Measurements from ENCODE around the gene PYY.

The PYY gene

DNA sequence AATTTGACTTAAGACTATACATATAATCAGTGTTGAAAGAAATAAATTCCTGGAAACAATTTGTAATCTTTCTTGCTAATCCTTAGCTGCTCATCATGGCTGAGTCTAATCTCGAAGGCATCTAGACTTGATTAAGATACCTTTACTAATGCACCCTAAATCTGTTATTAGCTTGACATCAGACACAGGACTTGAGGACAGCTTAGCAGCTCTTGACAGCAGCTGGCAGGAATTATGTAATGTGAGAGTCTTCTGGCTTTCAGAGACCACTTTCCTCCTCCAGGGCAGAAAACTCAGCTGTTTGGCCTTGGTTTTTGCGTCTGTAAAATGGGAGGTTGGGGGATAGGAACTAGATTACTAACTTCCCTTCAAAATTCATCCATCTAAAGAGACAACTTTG lies 39.3 kb downstream of the PYY start:
- DNase-seq: no peak

DNA sequence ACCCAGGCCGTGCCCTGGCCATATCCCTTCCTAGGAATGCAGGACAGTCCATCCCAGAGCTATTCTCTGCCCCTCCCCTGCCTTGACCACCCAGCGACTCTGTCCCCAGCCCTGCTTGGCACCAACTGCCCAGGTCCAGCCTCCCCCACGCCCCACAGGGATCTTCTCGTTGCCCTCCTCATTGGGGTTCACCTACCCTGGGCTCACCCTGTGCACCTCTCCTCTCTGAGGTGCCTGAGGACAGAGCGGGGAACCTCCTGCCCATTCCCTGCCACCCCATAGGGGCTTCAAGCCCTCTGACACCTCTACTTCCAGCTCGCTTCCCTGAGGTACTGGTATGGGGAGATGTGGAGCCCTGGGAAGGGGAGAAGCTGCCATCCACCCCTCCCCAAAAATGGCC lies 40.2 kb downstream of the PYY start:
- DNase-seq: no peak

DNA sequence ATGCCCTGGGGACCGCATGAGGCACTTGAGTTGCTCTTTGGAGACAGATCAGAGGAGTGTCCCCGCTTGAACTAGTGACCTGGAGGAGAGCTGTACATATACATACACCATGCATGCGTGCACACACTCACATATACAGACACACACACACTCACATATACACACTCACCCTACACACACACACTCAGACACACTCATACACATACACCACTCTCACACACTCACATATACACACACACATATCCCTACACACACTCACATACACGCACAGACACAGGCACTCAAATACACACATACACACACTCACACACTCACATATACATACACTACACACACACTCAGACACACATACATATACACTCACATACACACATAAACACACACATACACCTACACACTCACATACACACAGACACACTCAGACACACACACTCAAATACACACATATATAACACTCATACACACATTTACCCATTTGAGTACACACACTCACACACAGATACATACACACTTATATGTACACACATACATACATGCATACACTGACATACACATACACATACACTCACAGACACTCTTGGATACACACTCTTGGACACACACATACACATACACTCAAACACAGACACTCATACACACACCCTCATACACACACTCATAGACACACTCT lies 41.0 kb downstream of the PYY start:
- DNase-seq: no peak

DNA sequence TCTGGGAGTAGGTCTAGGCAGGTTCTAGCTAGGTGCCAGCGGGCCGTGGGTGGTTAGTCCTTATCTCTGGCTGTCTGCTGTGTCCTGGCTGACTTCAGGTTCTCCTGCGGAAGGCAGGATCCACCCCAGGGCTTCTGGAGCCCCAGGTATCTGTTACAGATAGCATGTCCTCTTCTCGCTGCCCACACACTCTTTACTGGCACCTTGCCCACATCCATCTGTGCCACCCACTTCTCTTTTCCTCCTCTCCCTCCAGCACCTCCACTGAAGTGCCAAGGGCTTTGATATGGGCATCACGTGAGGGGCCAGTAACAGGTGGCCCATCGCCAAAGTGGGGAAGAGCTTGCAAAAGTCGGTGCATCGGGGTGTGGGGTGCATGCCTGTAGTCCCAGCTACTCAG lies 41.8 kb downstream of the PYY start:
- DNase-seq: no peak

DNA sequence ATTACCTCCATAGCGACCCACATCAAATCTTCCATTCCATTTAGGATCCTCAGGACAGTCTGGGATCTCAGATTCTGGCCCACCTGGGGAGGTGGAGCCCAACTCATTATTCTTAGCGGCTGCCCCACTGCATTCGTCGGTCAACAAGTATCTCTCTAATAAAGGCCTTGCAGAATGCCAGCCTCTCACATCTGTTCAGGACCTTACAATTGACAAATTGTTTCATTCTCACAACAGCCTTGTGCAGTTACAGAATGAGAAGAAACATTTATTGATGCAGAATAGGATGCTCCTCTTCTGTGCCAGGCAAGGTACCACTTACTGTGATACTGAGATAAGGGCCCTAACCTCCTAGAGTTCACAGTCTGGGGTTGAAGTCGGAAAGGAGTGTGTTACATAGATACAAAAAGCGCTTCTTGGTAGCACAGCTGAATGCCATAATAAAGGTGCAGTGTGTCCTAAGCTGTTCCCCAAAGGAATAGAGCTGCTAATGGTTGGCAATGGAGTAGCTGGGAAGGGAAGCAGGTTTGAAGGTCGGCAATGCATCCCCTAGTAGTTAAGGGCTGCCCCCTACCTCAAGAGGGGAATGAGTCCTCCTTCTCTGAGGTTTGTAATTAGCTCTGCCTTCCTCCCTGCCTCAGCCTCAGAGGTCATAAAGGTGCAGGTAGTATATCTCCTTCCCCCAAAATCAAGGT lies 44.1 kb downstream of the PYY start:
- DNase-seq: no peak

DNA sequence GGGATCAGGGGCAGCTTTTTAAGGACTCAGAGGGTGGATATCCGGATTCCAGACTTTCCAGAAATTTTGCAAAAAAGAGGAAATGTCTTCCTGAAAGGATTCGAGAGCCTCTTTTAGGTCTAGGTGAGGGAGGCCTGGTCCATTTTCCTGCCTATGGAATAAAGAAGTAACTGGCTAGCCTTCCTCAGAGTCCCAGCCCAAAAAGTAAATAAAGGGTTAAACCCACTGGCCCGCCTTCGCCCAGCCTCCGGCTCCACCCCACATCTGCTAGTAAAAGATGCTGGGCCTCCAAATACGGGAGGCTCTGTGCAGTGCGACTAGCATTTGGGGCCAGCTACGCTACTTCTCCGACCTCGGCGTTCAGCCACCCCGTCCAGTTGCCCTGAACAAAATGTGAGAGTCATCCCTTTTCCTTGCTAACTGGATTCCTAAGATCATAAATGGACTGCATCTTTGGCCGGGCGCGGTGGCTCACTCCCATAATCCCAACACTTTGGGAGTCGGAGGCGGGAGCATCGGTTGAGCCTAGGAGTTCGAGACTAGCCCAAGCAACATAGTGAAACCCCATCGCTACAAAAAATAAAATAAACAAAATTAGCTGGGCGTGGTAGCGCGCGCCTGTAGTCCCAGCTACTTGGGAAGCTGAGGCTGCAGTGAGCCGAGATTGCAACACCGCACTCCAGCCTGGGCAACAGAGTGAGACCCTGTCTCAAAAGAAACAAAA lies 45.6 kb downstream of the PYY start:
- peak in 3 of 4 experiments; percentile 4 to 50 (median 33) for DNase-seq

DNA sequence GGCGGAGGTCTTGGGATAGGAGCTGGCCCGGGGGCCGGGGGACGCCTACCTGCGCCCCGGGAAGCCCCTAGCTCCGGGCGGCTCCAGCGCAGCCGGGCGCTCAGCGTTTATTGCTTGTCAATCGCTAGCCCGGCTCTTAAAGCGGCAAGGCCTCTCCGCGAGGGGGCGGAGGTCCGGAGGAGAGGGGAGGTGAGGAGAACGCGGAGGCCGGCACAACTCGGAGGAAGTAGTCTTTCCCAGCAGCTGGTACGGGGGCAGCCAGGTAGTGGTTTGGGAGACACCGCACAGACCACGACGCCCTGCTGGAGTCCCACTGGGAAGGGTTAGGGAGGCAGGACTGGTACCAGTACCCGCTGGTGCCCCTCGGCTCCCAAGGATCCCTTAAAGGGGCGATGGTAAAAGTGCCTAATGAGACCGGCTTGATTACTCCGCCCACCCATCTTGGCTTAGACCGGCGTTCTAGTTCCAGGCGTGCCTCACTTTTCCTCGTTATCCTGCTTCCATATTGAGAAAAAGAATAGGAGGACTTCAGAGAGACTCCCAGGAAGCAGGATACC lies 46.2 kb downstream of the PYY start, which contains the start of gene MPP2:
Gene MPP2 (minus strand): TSS at position 112 of the 557 bp plus-strand sequence. CDS start 3,076 bp downstream, outside the sequence.
- DNase-seq: peak in 3 of 4 experiments; percentile 15 to 59 (median 31)

DNA sequence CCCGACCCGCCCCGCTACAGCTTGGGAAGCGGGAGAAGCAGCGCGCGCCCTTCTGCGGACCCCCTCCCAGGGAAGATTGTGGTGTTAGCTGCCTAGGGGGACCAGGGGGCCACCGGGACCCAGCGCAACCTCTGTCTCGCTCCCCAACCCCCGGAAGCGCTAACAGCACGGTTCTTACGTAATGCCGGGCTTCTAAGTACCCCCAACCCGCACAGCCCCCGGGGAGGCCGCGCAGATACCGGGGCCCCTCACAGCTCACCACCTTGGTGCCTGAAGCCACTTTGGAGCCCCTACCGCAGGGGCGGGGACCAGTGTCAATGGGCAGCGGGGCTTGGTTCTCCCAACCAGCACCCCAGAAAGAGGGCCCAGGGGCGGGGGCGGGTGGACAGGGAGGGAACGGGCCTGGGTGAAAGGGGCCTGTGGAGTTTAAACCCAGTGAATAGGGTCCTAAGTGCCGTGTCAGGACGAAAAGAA lies 46.8 kb downstream of the PYY start:
- peak in 1 of 4 experiments; percentile 30 for DNase-seq

DNA sequence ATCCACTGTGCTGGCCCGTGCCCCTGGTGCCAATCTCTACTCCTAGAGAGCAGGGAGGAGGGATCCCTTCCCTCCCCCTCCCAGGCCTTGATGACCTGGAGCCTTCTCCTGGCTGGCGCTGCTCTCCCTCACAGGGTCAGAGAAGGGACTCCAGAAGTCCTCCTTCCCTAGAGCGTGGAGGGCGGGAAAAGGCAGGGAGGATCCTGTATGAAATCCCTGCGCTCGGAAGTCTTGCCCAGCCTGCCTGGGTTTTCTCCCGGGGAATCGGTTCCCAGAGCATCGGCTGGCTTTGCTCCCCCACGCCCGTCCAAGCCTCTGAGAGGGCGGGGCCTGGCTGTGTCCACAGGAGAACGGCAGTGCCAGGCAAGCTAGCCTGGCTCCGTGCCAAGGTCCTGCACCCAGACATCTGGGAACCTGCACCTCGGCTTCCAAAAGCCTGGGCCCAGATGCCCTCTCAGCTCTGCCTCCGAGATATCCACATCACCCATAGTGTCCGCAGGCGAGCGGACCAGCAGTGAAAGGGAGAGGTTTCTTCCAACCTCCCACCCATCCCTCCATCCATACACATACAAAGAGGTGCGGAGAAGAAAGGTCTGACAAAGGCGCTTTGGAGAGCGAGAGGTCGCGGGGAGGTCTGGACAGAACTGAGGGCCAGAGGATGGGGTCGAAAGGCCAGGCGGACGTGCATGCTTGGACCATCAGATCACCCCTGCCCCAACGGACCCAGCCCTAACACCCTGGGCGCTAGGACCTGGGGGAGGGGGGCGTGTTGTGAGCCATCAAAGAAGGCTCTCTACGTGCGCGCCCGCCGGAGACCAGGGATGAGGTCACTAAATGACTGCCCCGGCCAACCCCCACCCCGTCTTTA lies 47.5 kb downstream of the PYY start:
- peak in 1 of 4 experiments; percentile 28 for DNase-seq

DNA sequence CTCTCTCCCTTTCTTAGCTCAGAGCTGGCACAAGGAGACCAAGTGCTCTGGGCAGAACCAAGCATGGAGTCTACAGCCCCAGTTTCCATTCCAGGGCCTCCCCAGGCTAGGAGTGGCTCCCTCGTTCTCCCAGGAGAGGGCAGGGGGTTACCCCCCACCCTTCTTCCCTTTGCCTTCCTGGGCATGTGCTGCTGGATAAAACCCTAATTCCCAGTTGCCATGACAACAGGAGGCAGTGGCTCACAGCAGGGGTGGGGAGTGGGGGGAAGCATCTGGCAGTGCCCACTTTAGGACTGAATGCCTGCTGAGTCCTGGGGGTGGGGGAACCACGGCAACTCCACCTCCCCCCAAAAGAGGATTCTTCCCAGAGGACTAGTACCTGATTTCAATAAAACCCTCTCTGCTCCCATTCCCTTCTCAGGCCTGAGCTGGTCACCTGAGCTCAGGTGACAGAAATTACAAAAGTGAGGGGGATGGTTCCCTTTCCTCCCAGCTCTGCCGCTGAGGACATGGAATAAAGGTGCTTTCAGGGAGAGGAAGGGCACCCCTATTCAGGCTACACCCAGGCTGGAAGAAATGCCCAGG lies 48.2 kb downstream of the PYY start:
- DNase-seq: no peak
